GM12878 (cell line): ENCODE measurements around the gene ANAPC4. TPM values are rescaled to one million over a fixed set of nuclear protein-coding genes. Genes with fewer than 3 reads are reported as not detected.

Experiments
- ATAC-seq: fragments of 200-7000 bp; cut with Tn5 transposase; 3 replicates; pipeline ENCODE4 v1.9.1; 2020; ENCODE audit warnings: mild to moderate bottlenecking, moderate library complexity
- BruUV-seq: library from RNA; stranded (reverse); fragments of 400-500 nt; replicated peaks from 2 replicates; lab custom pipeline; 2021; lab: Mats Ljungman, UMichigan
- CTCF ChIA-PET: fragments of 300-600 bp; sonication (Branson Sonifier 250); formaldehyde crosslinking; extraction: SDS; loops from one replicate; lab custom pipeline; 2021; ENCODE audit warnings: inconsistent platforms; lab: Yijun Ruan, JAX
- POLR2A ChIA-PET: fragments of 350-600 bp; formaldehyde crosslinking; extraction: SDS; loops from one replicate; lab custom pipeline; 2021; ENCODE audit warnings: inconsistent platforms; lab: Charles Lee
- RAD21 ChIA-PET: fragments of 300-600 bp; sonication (Branson Sonifier 250); formaldehyde crosslinking; loops from one replicate; lab custom pipeline; 2023; ENCODE audit warnings: antibody characterized with exemption; ENCODE audit not compliant: unreplicated experiment; lab: Charles Lee
- SMC1A ChIA-PET: fragments of 300-600 bp; sonication (Branson Sonifier 250); formaldehyde crosslinking; loops from one replicate; lab custom pipeline; 2023; ENCODE audit not compliant: unreplicated experiment, uncharacterized antibody; lab: Charles Lee
- DNase-seq: peaks from one replicate; pipeline ENCODE4 v3.0.0-alpha.2; 2011; ENCODE audit warnings: low read depth, low spot score
- FAIRE-seq: peaks from 3 replicates; lab custom pipeline; 2011; peaks lifted over from hg19 to GRCh38; lab: Jason Lieb, UNC
- H2AFZ ChIP-seq: 2 replicates; pipeline ENCODE4 v1.6.0; 2011; ENCODE audit warnings: low read depth, low read length, control low read depth; ENCODE audit not compliant: control insufficient read depth
- H3K27ac ChIP-seq: 2 replicates; pipeline ENCODE4 v1.5.1; 2011; ENCODE audit warnings: control low read depth; ENCODE audit not compliant: control insufficient read depth, insufficient read depth
- H3K27me3 ChIP-seq, 2 experiments: replicated peaks in 1 of 2; 2 replicates each; pipeline versions ENCODE4 v1.6.0 to v1.6.1; 2011; ENCODE audit warnings: low read length in 1 of 2; ENCODE audit not compliant: control insufficient read depth in 2 of 2, insufficient read depth in 2 of 2
- H3K36me3 ChIP-seq, 2 experiments: 2 replicates each; pipeline ENCODE4 v1.5.1; 2011; ENCODE audit warnings: low read length in 1 of 2; ENCODE audit not compliant: control insufficient read depth in 2 of 2, insufficient read depth in 2 of 2
- H3K4me1 ChIP-seq: 2 replicates; pipeline ENCODE4 v1.6.1; 2011; ENCODE audit warnings: mild to moderate bottlenecking, low read length, moderate library complexity, mixed read lengths; ENCODE audit not compliant: control insufficient read depth, insufficient read depth
- H3K4me2 ChIP-seq: 2 replicates; pipeline ENCODE4 v1.6.0; 2011; ENCODE audit warnings: control low read depth; ENCODE audit not compliant: control insufficient read depth, insufficient read depth
- H3K4me3 ChIP-seq: fragments of 200-600 bp; sonication (generic); 2 replicates; pipeline ENCODE4 v1.5.1; 2016
- H3K79me2 ChIP-seq: 2 replicates; pipeline ENCODE4 v1.6.0; 2011; ENCODE audit warnings: low read length; ENCODE audit not compliant: control insufficient read depth, insufficient read depth
- H3K9ac ChIP-seq: 2 replicates; pipeline ENCODE4 v1.8.0; 2011; ENCODE audit warnings: low read length, control low read depth, mixed read lengths; ENCODE audit not compliant: control insufficient read depth, insufficient read depth
- H3K9me3 ChIP-seq: replicated peaks from 3 replicates; pipeline ENCODE4 v1.5.1; 2011; ENCODE audit warnings: mild to moderate bottlenecking, low read length; ENCODE audit not compliant: control insufficient read depth, insufficient read depth
- H4K20me1 ChIP-seq: 2 replicates; pipeline ENCODE4 v1.6.0; 2011; ENCODE audit not compliant: control insufficient read depth, insufficient read depth
- ATF7 ChIP-seq: fragments of 450-650 bp; IDR thresholded peaks from 2 replicates; pipeline ENCODE4 v1.6.1; 2016; ENCODE audit warnings: low read depth, mild to moderate bottlenecking
- EZH2 ChIP-seq: IDR thresholded peaks from 2 replicates; pipeline ENCODE4 v1.6.1; 2012; ENCODE audit warnings: low read depth, mild to moderate bottlenecking, control low read depth, inconsistent platforms, low read length, borderline replicate concordance; ENCODE audit not compliant: control insufficient read depth
- FOS ChIP-seq: IDR thresholded peaks from 3 replicates; pipeline ENCODE4 v1.6.1; 2011; ENCODE audit warnings: borderline replicate concordance; ENCODE audit not compliant: insufficient read length; ENCODE audit errors: extremely low read depth
- MYC ChIP-seq: IDR thresholded peaks from 2 replicates; pipeline ENCODE4 v1.6.1; 2011; ENCODE audit warnings: mild to moderate bottlenecking, low read length, moderate library complexity, inconsistent platforms; ENCODE audit not compliant: insufficient read depth, insufficient replicate concordance, insufficient read length, severe bottlenecking
- SRF ChIP-seq, 2 experiments: IDR thresholded peaks; 2 replicates each; pipeline ENCODE4 v1.6.1; 2011; ENCODE audit warnings: low read depth in 2 of 2, low read length in 2 of 2, mild to moderate bottlenecking in 1 of 2, moderate library complexity in 1 of 2
- USF1 ChIP-seq: IDR thresholded peaks from 2 replicates; pipeline ENCODE4 v1.6.1; 2011; ENCODE audit warnings: borderline replicate concordance, low read depth, mild to moderate bottlenecking, moderate library complexity, mixed read lengths, low read length; ENCODE audit not compliant: insufficient read depth; ENCODE audit errors: extremely low read length
- WGBS: methylation state at CpG from one replicate; pipeline ENCODE4 v1.1.6; 2016; ENCODE audit warnings: low lambda C conversion rate; ENCODE audit not compliant: insufficient replicate concordance, insufficient coverage; ENCODE audit errors: missing lambda C conversion rate; 5-methylcytosine and 5-hydroxymethylcytosine counted together
- in situ Hi-C: fragments of 300-500 bp; cut with MboI; formaldehyde crosslinking; loops from 9 replicates; pipeline ENCODE4 v1.14.3; 2018; ENCODE audit warnings: mixed read lengths
- intact Hi-C: fragments of 100-400 bp; cut with micrococcal nuclease; formaldehyde crosslinking; loops from one replicate; pipeline ENCODE4 v1.14.2; 2022; ENCODE audit not compliant: unreplicated experiment
- polyA plus RNA-seq, 11 experiments: library from polyadenylated mRNA; depleted of rRNA in 4 of 11; unstranded in 6 of 11; stranded (reverse) in 5 of 11; fragments of >200 nt; fragmentation: Nextera tagmentation in 4 of 11; fragmentation: Illumina TruSeq in 1 of 11; extraction: Ambion mirVana in 4 of 11; extraction: Trizol in 1 of 11; gene quantifications; 1 replicate in 1 of 11; 2 replicates in 10 of 11; pipeline versions ENCODE4 v1.2.1 to v1.2.3, GENCODE V29; 2011 to 2016; ENCODE audit warnings: inconsistent platforms in 2 of 11, missing spikeins in 2 of 11, low read depth in 1 of 11
- total RNA-seq, 4 experiments: library from RNA; depleted of rRNA in 3 of 4; stranded (reverse); fragments of >200 nt in 3 of 4; fragmentation: Illumina TruSeq in 1 of 4; extraction: Trizol in 1 of 4; gene quantifications; 2 replicates each; pipeline versions ENCODE4 v1.2.1 to v1.2.3, GENCODE V29; 2013 to 2021

ANAPC4 gene
- total and polyA plus RNA-seq, 10 of the 15 experiments (the other 5 are each of a cell fraction or from before 2014, with no cell fraction given): 16.3 to 50.2 (median 29.9) TPM

GRCh38 chr4:25406081-25406692 is 29.1 kb downstream of the ANAPC4 start:
- Histone ChIP-seq H3K9me3 (no peaks in the 10 kb centered on the region), H2AFZ (no peak overlapping the region), H3K4me1 (no peaks in the 10 kb centered on the region)
- BruUV-seq: no TSS peak
- POLR2A ChIA-PET: no interaction called here
- no peak for TF ChIP-seq EZH2
- TF ChIP-seq SRF (IDR thresholded peaks at IDR 0.05; ENCODE audit: low read depth in 2 of 2, low read length in 2 of 2): no peak
- no peak for TF ChIP-seq MYC
- TF ChIP-seq USF1: no peak
- no peak for TF ChIP-seq FOS
- no peak for TF ChIP-seq ATF7
- TF ChIP-seq, all 136 proteins: peak for 0
- no peak overlapping the region for H3K4me3 ChIP-seq
- H3K36me3 ChIP-seq: peaks cover 0 to 33% of the 10 kb centered on the region in 2 experiments; a peak in 3 of 4 replicates
- intact Hi-C loops: no loop called here
- SMC1A ChIA-PET: interaction anchor here (0.9 kb wide), 1 partner anchor 39 kb away, joined by 3 read pairs; no protein-coding TSS in a partner anchor
- no peak overlapping the region for H3K9ac ChIP-seq
- over 99% methylated on average over 5 of the region's 5 CpGs for WGBS
- H3K4me2 ChIP-seq: no peak overlapping the region
- H3K79me2 ChIP-seq: no peaks in the 10 kb centered on the region
- FAIRE-seq (no peak), ATAC-seq (no peak), DNase-seq (no peak)
- RAD21 ChIA-PET: no interaction called here
- H3K27me3 ChIP-seq: no peaks in the 10 kb centered on the region
- no peak overlapping the region for H3K27ac ChIP-seq
- CTCF ChIA-PET: interaction anchor here (0.8 kb wide), 1 partner anchor 361 kb away, joined by 3 read pairs; no protein-coding TSS in a partner anchor
- in situ Hi-C loops: no loop called here
- H4K20me1 ChIP-seq: no peaks in the 10 kb centered on the region
